Measurements from ENCODE around the gene FHIT.

Gene FHIT

GRCh38 chr3:60440869-60441268 is 810.4 kb downstream of the FHIT start:
- DNase-seq = no peak

DNA sequence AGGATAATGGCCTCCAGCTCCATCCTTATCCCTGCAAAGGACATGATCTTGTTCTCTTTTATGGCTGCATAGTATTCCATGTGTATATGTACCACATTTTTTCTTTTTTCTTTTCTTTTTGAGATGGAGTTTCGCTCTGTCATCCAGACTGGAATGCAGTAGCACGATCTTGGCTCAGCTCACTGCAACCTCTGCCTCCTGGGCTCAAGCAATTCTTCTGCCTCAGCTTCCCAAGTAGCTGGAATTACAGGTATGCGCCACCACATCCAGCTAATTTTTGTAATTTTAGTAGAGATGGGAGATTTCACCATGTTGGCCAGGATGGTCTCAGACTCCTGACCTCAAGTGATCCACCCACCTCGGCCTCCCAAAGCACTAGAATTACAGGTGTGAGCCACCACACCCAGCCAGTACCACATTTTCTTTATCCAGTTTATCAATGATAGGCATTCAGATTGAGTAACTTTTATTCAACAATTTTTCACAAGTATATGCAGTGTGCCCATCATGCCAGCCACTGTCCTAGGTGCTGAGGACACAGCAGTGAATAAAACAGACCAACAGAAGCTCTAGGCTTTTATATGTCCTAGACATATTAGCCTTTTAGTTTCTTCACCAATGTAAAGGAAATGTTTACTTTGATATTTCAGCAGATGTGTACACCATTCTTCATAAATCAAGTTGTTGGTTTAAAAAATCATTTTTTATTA is 815.2 kb downstream of the FHIT start:
- DNase-seq = no peak

DNA sequence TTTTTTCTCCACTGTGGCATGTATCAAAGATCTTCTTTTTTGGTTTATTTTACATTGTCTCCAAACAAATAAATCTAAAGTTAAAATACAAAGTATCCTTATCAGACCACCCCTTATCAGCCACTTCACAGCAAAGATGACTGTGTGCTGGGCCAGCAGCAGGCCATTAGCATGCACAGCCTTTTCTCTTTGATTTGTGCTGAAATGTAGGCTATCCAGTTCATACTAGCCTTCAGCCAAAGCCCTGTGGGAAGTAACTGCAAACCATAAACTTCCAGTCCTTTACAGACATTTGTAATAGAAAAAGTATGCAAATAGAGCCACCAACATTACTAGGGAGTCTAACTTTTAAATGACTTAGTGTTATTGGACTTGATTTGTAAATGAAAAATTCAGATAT is 816.3 kb downstream of the FHIT start:
- no peak for DNase-seq

DNA sequence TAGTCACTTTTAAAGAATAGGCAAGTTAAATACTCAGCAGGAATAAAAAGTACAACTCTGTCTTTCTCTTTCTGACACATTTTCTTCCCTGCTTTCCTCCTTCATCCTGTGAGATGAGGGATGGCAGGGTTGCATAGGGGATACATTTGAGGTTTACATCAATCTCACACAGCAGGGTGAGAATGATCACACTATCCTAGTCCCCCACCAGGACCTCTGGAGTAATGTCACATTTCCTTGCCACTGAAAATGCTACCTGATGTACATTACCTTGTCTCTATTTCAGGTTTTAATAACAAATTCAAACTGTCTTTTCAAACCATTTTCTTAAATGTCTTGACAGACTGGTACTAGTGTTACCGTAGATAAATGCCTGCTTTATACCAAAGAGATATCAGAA is 816.9 kb downstream of the FHIT start:
- DNase-seq = no peak

DNA sequence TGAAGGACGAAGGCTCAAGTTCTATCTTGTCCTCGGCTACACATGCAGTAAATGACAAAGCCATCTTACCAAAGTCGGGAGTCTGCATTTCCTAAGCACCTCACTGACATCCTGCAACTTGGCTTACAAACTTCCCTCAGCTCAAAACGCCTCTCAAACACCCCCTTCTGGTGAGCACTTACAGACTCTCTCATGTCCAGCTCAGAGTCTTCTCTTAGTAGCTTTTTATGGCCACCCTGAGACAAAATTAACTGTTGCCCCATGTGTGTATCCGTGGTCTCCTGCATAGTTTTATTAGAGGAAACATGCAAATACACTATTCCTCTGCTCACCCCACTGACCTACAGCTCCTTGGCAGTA is 819.7 kb downstream of the FHIT start:
- no peak for DNase-seq

GRCh38 chr3:60430205-60430604 is 821.0 kb downstream of the FHIT start:
- DNase-seq = no peak

GRCh38 chr3:60427109-60427508 is 824.1 kb downstream of the FHIT start:
- no peak for DNase-seq

GRCh38 chr3:60424942-60425341 is 826.3 kb downstream of the FHIT start:
- no peak for DNase-seq

- no peak for DNase-seq
Observed at GRCh38 chr3:60424034-60424433, 827.2 kb downstream of the FHIT start.

GRCh38 chr3:60423556-60423955 is 827.7 kb downstream of the FHIT start:
- no peak for DNase-seq

DNA sequence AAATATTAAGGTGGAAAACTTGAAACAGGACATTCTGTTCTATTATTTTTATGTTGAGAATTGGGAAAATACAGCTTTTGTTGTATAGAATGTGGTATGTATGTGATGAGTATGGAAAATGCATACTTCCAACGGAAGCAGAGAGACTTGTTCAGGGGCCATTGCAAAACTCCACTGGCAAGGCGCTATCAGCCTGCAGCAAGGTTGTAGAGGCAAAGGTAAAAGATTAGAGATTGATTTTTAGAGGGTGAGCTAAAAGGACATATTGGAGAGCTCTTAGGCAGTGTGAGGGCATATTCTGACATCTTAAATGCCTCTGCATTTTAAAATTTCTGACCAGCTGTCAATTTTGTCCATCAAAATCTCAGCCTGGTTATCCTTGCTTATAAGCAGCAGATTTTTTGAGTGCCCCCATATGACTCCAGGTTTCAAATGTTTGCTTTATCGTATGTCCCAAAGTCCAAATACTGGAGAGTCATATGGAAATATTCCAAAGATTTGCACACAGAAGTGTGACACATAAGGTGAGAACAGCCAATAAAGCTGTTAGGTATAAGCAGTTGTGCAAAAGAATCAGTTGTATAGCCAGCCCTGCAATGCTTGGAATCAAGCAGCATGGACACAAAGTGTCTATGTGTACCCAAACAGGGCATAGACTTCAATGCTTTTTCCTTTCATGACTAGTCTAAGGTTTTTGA is 829.4 kb downstream of the FHIT start:
- no peak for DNase-seq

- DNase-seq = no peak
Observed at GRCh38 chr3:60417576-60417975, 833.7 kb downstream of the FHIT start.

DNA sequence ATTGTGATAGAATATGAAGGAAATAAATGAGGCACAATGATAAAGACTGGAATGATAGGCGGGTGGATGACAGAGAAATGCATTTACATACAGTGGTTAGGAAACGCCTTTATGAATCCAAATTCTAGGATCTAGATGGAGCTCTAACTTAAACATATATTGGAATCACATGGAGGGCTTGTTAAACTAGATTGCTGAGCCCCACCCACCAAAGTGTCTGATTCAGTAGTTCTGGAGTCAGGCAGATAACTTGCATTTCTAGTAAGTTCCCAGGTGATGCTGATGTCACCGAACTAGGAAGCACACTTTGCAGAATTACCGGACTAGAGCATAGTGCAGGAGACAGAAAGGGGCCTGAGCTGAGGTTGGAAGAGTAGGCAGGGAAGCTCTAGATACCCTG is 837.2 kb downstream of the FHIT start:
- no peak for DNase-seq

GRCh38 chr3:60413551-60413950 is 837.7 kb downstream of the FHIT start:
- DNase-seq = no peak

DNA sequence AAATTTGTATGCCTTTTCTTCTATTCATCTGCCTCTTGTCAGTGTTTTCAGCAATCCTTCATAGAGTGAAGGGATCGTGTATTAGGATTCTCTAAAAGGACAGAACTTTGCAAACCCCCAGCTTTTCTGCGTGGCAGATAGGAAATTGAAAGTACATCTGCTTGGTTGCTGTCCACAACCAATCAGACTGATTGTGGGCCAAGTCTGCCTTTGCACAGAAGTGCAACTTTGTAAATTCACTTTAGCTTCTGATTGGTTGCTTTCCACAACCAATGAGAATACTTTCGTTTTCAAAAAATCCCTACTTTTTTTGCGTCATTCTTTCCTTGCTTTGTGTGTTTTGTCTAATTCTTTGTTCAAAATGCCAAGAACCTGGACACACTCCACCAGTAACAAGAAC is 847.4 kb downstream of the FHIT start:
- no peak for DNase-seq

DNA sequence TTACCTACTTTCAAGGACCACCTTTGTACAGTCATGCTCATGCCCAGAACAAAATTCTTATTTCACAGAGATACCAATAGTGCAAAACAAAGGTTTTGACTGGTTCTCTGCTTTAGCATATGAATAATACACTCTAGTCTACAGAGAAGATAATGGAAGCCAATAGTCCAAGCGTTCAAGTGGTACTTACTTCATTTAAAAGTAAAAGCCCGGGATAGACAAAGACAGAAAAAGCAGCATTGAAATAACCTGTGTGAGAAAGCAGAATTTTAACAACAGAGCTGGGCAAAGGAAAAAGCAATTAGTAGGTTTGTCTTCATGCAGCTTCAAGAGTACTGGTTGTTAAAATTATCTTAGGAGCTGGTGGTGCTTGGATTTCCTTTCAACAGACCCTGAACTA is 848.3 kb downstream of the FHIT start:
- no peak for DNase-seq

DNA sequence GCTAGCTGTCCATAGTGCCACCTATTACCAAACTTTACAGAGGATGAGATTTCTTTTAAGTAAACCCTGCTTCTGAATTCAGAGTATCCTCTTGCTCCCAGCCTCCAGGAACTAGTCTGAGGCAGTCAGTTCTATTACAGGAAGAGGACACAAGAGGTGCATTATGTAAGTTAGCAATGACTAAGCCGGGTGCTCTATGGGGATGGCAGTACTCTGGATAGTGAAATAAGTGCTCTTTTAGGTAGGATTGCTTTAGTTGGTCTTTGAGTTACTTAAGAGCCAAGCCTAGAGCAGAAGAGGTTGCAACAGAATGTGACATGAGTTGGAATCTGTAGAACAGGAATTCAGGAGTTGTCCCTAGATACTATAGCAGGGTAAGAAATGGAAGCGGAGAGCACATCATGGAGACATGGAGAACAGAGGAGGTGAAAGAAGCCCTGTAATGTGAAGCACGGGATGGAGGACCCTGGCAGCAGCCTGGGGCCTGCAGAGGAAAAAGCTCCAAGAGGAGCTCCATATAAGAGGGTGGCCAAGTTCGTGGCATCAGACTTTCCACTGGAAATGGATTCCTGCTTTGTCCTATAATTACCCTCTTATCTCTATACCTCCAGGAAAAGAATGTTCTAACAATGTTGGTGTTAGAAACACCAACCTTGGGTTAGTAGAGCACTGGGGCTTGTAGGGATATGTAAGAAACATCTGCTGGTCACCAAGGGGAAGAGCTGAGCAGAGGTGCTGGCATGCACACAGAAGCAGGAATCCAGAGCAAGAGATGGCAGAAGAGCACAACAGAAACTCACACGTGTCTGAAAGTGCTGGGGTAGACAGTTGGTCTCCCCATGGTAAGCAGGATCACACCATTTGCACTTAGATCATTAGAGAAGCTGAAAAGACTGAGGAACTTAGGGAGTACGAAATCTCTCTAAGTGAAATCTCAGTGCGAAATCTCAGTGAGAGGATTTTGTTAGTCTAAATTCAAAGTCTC is 851.1 kb downstream of the FHIT start:
- no peak for DNase-seq

DNA sequence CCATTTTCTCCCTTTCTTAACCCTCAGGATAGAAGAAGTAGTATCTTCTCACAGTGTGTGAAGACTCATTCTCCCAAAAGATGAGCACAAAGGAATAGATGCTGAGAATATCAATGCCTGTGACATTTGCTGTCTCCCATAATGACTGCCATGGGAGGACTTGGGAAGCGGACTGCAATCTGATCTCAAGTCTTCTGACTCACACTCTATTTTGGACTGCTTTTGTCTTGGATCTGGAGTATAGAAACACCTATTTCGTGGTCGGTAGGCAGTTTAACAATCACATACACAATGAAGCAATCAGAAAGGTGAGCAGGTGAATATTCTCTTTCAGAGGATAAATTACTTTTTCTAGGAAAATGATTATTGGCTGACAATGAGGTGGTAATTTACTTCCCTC is 852.0 kb downstream of the FHIT start:
- no peak for DNase-seq

DNA sequence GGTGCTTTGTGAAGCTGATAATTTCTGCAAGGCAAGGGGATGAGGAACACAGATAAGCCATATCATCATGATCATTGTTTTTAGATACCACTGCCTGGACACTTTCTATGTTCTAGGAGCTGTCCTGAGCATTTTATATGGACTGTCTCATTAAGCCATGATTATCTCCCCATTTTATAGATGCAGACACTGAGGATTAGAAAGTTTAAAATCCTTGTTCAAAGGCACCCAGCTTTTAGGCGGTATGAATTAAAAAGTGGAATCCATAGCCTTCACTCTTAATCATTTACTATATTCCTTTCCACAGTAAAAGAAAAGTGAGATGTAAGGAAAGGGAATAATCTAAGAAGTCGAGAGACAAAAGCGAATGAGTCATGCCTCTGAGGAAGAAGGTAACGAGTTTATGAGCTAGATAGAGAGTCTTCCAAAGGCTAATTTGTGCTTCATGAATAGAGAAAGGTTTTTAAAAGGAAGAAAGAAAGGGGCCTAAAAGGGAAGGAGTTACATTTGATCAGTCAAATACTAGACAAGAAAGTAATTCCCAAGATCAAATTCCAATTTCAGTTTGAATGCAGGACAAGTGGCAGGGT is 856.0 kb downstream of the FHIT start:
- DNase-seq = no peak

DNA sequence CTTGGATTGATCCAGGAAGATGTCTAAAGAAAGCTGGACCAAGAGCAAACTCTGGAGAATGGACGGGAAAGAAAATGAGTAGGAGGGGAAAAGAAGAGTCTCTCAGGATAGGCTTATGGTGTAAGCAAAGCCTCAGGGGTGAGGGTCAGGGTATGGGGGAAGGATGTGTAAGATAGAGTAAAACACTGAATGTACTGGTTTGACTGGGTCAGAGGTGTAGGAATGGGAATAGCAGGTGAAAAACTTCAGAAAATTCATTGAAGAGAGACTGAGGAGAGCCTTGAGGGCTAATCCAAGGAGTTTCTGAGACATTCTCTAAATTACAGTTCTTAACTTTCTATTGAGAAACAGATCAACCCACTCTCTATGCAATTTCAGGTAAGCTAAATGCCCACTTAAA is 857.3 kb downstream of the FHIT start:
- no peak for DNase-seq

DNA sequence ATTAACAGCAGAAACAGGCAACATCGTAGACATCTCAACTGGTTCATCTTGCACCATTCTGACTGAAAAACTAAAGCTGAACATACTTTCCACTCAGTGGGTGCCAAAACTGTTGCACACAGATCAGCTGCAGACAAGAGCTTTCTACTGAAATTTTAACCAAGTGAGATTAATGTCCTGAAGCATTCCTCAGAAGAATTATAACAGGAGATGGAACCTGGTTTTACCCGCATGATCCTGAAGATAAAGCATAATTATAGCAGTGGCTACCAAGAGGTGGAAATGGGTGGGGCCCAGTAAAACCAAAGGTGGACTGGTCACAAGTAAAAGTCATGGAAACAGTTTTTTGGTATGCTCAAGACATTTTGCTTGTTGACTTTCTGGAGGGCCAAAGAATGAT is 858.8 kb downstream of the FHIT start:
- no peak for DNase-seq

DNA sequence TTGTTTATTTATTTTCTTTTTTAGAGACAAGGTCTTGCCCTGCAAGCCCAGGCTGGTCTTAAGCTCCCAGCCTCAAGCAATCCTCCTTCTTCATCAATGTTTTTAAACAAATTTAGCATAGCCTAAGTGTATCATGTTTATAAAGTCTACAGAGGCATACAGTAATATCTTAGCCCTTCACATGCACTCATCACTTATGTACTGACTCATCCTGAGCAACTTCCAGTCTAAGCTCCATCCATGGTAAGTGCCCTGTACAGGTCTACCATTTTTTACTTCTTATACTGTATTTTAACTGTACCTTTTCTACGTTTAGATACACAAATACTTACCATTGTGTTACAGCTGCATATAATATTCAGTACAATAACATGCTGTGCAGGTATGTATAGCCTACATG is 860.0 kb downstream of the FHIT start:
- no peak for DNase-seq

DNA sequence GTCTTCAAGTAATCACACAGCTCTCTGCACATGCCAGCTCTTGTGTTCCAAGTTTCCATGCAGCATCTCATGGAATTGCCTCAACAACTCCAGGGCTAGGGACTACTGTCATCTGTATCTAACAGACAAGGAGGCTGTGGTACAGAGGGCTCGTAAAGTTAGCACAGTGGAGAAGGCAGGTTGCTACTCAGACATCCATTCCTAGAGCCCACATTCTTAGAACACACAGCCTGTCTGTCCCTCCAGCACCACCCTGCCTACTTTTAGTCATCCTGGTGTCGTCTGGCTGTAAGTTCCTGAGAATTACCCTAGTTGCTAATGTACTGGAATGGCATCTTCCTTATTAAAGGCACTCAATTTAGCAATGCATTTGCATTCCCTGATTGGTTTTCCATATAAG is 862.5 kb downstream of the FHIT start:
- no peak for DNase-seq
